Measurements from ENCODE around the gene POLA2. TPM values are rescaled to one million over a fixed set of nuclear protein-coding genes. Genes with fewer than 3 reads are reported as not detected.

The POLA2 gene
- total and polyA plus RNA-seq, 9 of the 15 experiments (the other 6 are each of a cell fraction or from before 2014, with no cell fraction given): 2.7 to 134 (median 44.4) TPM

DNA sequence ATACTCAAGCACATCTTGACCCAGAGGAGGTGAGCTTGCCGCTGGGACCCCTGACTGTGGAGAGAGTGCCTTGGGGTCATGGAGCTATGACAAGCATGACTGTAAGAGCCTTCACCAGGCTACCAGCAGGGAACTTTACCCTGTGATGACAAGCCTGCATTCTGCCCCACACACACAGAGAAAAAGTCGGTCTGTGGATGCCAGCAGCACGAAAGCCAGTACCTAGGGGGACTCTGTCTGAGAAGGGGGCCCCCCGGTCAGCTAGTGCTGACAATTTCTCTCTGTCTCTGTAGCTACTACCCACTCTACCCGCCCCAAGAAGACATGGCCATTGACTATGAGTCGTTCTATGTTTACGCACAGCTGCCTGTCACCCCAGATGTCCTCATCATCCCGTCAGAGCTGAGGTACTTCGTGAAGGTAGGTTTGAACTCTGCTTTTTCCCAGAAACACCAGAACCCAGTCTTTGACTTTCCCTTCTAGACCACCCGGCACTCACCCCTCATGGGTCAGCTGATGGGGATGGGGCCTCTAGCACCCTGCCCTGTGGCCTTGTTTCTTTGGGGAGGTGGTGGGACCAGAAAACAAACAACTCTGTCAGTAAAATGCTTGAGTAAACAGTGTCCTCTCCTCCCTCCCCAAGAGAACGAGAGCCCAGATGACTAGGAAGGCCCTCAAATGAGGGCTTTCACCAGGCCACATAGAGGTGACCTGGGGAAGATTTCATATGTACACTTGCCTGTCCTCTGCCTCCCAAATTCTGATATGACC is 34.0 kb downstream of the POLA2 start:
- no peak overlapping the region for H3K4me3 ChIP-seq
- no peak for FAIRE-seq
- DNase-seq (ENCODE audit: extremely low read depth in 1 of 4, low spot score in 3 of 4): no peak
- CTCF ChIA-PET (ENCODE audit: low intra/inter-chr PET ratio): no interaction called here
- no TSS peak for BruUV-seq (replicated peaks)
- H2AFZ ChIP-seq (ENCODE audit: low read depth, low read length): no peak overlapping the region
- POLR2A ChIA-PET: interaction anchor here (1.1 to 2.9 kb wide), 4 partner anchors 10 to 203 kb away, joined by 3 to 17 read pairs (median 4); partner anchors contain the start of gene MALAT1
- intact Hi-C loops (cut with micrococcal nuclease) (no loop called here), in situ Hi-C loops (cut with MboI) (no loop called here)
- 89% methylated on average over 11 of the region's 11 CpGs for WGBS (ENCODE audit: insufficient coverage, low coverage, missing lambda C conversion rate)
- H3K36me3 ChIP-seq (ENCODE audit: control insufficient read depth, insufficient read depth, low read length): peaks cover 83% of the 10 kb centered on the region
- H3K9ac ChIP-seq (ENCODE audit: insufficient read depth in 1 of 2, low read depth in 2 of 2, low read length in 2 of 2): no peak overlapping the region
- no peak overlapping the region for H3K4me2 ChIP-seq (ENCODE audit: insufficient read depth, low read length)
- H3K9me1 ChIP-seq (ENCODE audit: control insufficient read depth, insufficient read depth, low read length): no peaks in the 10 kb centered on the region
- TF ChIP-seq MCM7 (IDR thresholded peaks at IDR 0.05) (no peak), ARID1B (IDR thresholded peaks at IDR 0.05) (no peak), THRAP3 (IDR thresholded peaks at IDR 0.05; ENCODE audit: borderline replicate concordance) (no peak), NCOA4 (IDR thresholded peaks at IDR 0.05; ENCODE audit: partially characterized antibody) (no peak), ZNF444 (CRISPR knock-in tag; IDR thresholded peaks at IDR 0.05) (no peak), ZNF766 (CRISPR knock-in tag; conservative IDR thresholded peaks at IDR 0.05) (no peak), ZNF76 (CRISPR knock-in tag; IDR thresholded peaks at IDR 0.05; ENCODE audit: borderline replicate concordance) (no peak), ZNF699 (CRISPR knock-in tag; IDR thresholded peaks at IDR 0.05; ENCODE audit: insufficient replicate concordance) (no peak), SMAD2 (IDR thresholded peaks at IDR 0.05; ENCODE audit: low read depth, low read length) (no peak), NR2C2 (CRISPR knock-in tag; IDR thresholded peaks at IDR 0.05) (no peak), NR2C2 (tag; IDR thresholded peaks at IDR 0.05) (no peak), HOXB6 (CRISPR knock-in tag; IDR thresholded peaks at IDR 0.05; ENCODE audit: borderline replicate concordance) (no peak)
- TF ChIP-seq, protein P1, sequence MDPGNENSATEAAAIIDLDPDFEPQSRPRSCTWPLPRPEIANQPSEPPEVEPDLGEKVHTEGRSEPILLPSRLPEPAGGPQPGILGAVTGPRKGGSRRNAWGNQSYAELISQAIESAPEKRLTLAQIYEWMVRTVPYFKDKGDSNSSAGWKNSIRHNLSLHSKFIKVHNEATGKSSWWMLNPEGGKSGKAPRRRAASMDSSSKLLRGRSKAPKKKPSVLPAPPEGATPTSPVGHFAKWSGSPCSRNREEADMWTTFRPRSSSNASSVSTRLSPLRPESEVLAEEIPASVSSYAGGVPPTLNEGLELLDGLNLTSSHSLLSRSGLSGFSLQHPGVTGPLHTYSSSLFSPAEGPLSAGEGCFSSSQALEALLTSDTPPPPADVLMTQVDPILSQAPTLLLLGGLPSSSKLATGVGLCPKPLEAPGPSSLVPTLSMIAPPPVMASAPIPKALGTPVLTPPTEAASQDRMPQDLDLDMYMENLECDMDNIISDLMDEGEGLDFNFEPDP (CRISPR knock-in tag; IDR thresholded peaks at IDR 0.05): no peak
- no peaks in the 10 kb centered on the region for H3K9me3 ChIP-seq (replicated peaks; ENCODE audit: control insufficient read depth, insufficient read depth, low read depth, low read length)
- H3K27ac ChIP-seq (ENCODE audit: extremely low read depth, low read depth, low read length): no peak overlapping the region
- no peaks in the 10 kb centered on the region for H4K20me1 ChIP-seq (replicated peaks; ENCODE audit: control insufficient read depth, insufficient read depth, low read length)
- no peaks in the 10 kb centered on the region for H3K27me3 ChIP-seq (ENCODE audit: control insufficient read depth in 2 of 2, insufficient read depth in 2 of 2, low read length in 2 of 2)
- no peaks in the 10 kb centered on the region for H3K79me2 ChIP-seq (ENCODE audit: control insufficient read depth, insufficient read depth, low read length)
- H3K4me1 ChIP-seq (replicated peaks in 1 of 2; ENCODE audit: control insufficient read depth in 2 of 2, insufficient read depth in 2 of 2, low read length in 2 of 2): peaks cover 8 to 15% of the 10 kb centered on the region in 2 experiments
- ATAC-seq: no peak
